CD14-positive monocyte (primary cell): Measurements from ENCODE around the gene YBX3. TPM values are rescaled to one million over a fixed set of nuclear protein-coding genes. Genes with fewer than 3 reads are reported as not detected.

Experiments used
- DNase-seq, 3 donors: peaks; one replicate each; pipeline ENCODE4 v3.0.0-alpha.2; 2011 to 2022
- H2AFZ ChIP-seq: 2 replicates; pipeline ENCODE4 v1.6.0; 2012; ENCODE audit warnings: mild to moderate bottlenecking, low read depth, low read length, inconsistent platforms; ENCODE audit not compliant: insufficient read depth, poor library complexity, severe bottlenecking
- H3K27ac ChIP-seq, 2 donors: 1 replicate in 1 of 2; 2 replicates in 1 of 2; pipeline ENCODE4 v1.5.1; 2012 to 2013; ENCODE audit warnings: low read length in 2 of 2, control low read depth in 1 of 2, inconsistent platforms in 1 of 2, low read depth in 1 of 2, mild to moderate bottlenecking in 1 of 2
- H3K27me3 ChIP-seq, 2 donors: one replicate each; pipeline versions ENCODE4 v1.6.0 to v1.6.1; 2011 to 2013; ENCODE audit warnings: low read length in 2 of 2; ENCODE audit not compliant: control insufficient read depth in 2 of 2, insufficient read depth in 2 of 2
- H3K36me3 ChIP-seq, 2 donors: replicated peaks in 1 of 2; 1 replicate in 1 of 2; 2 replicates in 1 of 2; pipeline versions ENCODE4 v1.5.1 to v1.6.1; 2012 to 2013; ENCODE audit warnings: low read length in 2 of 2, control low read depth in 1 of 2, inconsistent platforms in 1 of 2, mild to moderate bottlenecking in 1 of 2; ENCODE audit not compliant: insufficient read depth in 2 of 2, control insufficient read depth in 1 of 2
- H3K4me1 ChIP-seq, 2 donors: 1 replicate in 1 of 2; 2 replicates in 1 of 2; pipeline versions ENCODE4 v1.5.1 to v1.6.1; 2012 to 2013; ENCODE audit warnings: low read length in 2 of 2, control low read depth in 1 of 2, inconsistent platforms in 1 of 2, mild to moderate bottlenecking in 1 of 2, moderate library complexity in 1 of 2; ENCODE audit not compliant: insufficient read depth in 2 of 2, control insufficient read depth in 1 of 2
- H3K4me2 ChIP-seq: replicated peaks from 2 replicates; pipeline ENCODE3; 2012; ENCODE audit warnings: low read length, moderate library complexity, mild to moderate bottlenecking; ENCODE audit not compliant: poor library complexity, severe bottlenecking; ENCODE audit errors: extremely low read depth
- H3K4me3 ChIP-seq, 3 experiments: fragments of 200-600 bp in 1 of 3; sonication (generic) in 1 of 3; replicated peaks in 1 of 3; 1 replicate in 2 of 3; 2 replicates in 1 of 3; pipeline ENCODE4 v1.5.1; 2011 to 2013; ENCODE audit warnings: low read length in 3 of 3, mild to moderate bottlenecking in 3 of 3, control low read depth in 2 of 3, low read depth in 2 of 3, inconsistent platforms in 1 of 3, moderate library complexity in 1 of 3
- H3K79me2 ChIP-seq: 2 replicates; pipeline ENCODE4 v1.6.0; 2012; ENCODE audit warnings: mild to moderate bottlenecking, control low read depth, inconsistent platforms, low read length, moderate library complexity; ENCODE audit not compliant: insufficient read depth
- H3K9ac ChIP-seq: 2 replicates; pipeline ENCODE4 v1.6.0; 2017; ENCODE audit warnings: low read length, mild to moderate bottlenecking; ENCODE audit not compliant: insufficient read depth, poor library complexity, severe bottlenecking
- H3K9me3 ChIP-seq, 2 donors: replicated peaks in 1 of 2; 1 replicate in 1 of 2; 2 replicates in 1 of 2; pipeline versions ENCODE4 v1.5.1 to v1.6.1; 2012 to 2013; ENCODE audit warnings: low read length in 2 of 2, control low read depth in 1 of 2; ENCODE audit not compliant: control insufficient read depth in 1 of 2, insufficient read depth in 1 of 2
- H4K20me1 ChIP-seq: 2 replicates; pipeline ENCODE4 v1.6.0; 2012; ENCODE audit warnings: mild to moderate bottlenecking, low read length, control low read depth, moderate library complexity; ENCODE audit not compliant: insufficient read depth
- H3K27ac Mint-ChIP-seq, 7 donors: one replicate each; pipeline ENCODE4 v1.8.0; 2020; ENCODE audit warnings: mild to moderate bottlenecking in 7 of 7, mixed read lengths in 7 of 7, moderate library complexity in 6 of 7, inconsistent platforms in 2 of 7
- H3K27me3 Mint-ChIP-seq, 3 donors: one replicate each; pipeline ENCODE4 v1.8.0; 2021 to 2022; ENCODE audit warnings: low read depth in 3 of 3, mild to moderate bottlenecking in 3 of 3, mixed read lengths in 3 of 3, moderate library complexity in 3 of 3, inconsistent platforms in 1 of 3
- H3K36me3 Mint-ChIP-seq, 2 donors: one replicate each; pipeline ENCODE4 v1.8.0; 2020; ENCODE audit warnings: mixed read lengths in 2 of 2, inconsistent platforms in 1 of 2, mild to moderate bottlenecking in 1 of 2
- H3K4me1 Mint-ChIP-seq: one replicate; pipeline ENCODE4 v1.8.0; 2020; ENCODE audit warnings: mild to moderate bottlenecking, mixed read lengths
- H3K4me3 Mint-ChIP-seq, 2 donors: one replicate each; pipeline ENCODE4 v1.8.0; 2020; ENCODE audit warnings: mild to moderate bottlenecking in 2 of 2, mixed read lengths in 2 of 2, moderate library complexity in 1 of 2
- H3K9me3 Mint-ChIP-seq, 7 donors: one replicate each; pipeline ENCODE4 v1.8.0; 2020 to 2022; ENCODE audit warnings: mixed read lengths in 7 of 7, mild to moderate bottlenecking in 6 of 7, moderate library complexity in 6 of 7, inconsistent platforms in 2 of 7
- CTCF ChIP-seq: fragments of 200-600 bp; IDR thresholded peaks from one replicate; pipeline ENCODE4 v1.8.0; 2022; ENCODE audit warnings: antibody characterized with exemption, mild to moderate bottlenecking
- WGBS: methylation state at CpG from one replicate; pipeline ENCODE4 v1.1.5; 2013; ENCODE audit warnings: missing lambda C conversion rate; ENCODE audit not compliant: insufficient coverage; 5-methylcytosine and 5-hydroxymethylcytosine counted together
- intact Hi-C, 2 donors: fragments of 100-400 bp; cut with micrococcal nuclease; formaldehyde crosslinking; loops; one replicate each; pipeline versions ENCODE4 v1.15.0 to v1.15.1; 2023
- polyA plus RNA-seq, 3 donors: library from polyadenylated mRNA; depleted of rRNA in 1 of 3; unstranded in 2 of 3; stranded (reverse) in 1 of 3; fragments of 300-500 nt in 2 of 3; fragments of >200 nt in 1 of 3; fragmentation: Illumina TruSeq in 2 of 3; gene quantifications; 1 replicate in 2 of 3; 2 replicates in 1 of 3; pipeline ENCODE4 v1.2.3, GENCODE V29; 2012 to 2021

YBX3 gene
- polyA plus RNA-seq, 3 donors, result 104 to 203 (median 131) TPM

DNA sequence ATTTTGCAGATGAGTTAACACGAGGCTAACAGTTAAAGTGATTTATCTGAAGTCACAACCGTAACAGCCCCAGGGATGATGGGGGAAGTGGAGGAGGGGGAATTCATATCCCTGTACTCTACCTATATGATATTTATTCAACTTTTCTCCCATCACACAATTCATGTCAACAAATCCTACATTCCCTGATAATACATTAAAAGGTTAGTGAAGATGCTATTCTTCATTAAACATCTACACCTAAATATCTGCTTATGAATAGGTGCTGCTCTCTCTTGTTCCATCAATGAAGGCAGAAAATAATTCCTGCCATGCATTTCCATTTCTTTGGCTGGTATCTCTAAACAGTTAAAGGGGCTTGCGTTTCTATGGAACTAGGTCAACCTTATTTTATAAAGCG, 6.8 kb downstream of the YBX3 start:
- peaks cover 5 to 6% of the 10 kb centered on the region in 2 donors for H3K4me1 ChIP-seq
- no peak overlapping the region for H3K9ac ChIP-seq
- no peak overlapping the region for H3K4me3 ChIP-seq
- TF ChIP-seq CTCF, result no peak
- H3K27me3 ChIP-seq, result no peaks in the 10 kb centered on the region
- intact Hi-C loops, result no loop called here
- H3K9me3 ChIP-seq, result no peaks in the 10 kb centered on the region
- Mint-ChIP-seq H3K27me3 (peaks cover 0 to 1% (median 0%) of the 10 kb centered on the region in 3 donors), H3K9me3 (no peaks in the 10 kb centered on the region), H3K4me1 (peaks cover 21% of the 10 kb centered on the region), H3K4me3 (no peak overlapping the region), H3K27ac (no peak overlapping the region), H3K36me3 (peaks cover 52 to 69% of the 10 kb centered on the region in 2 donors)
- no CpG with 5 or more reads among the region's 4 CpGs for WGBS
- no peak overlapping the region for H2AFZ ChIP-seq
- H3K27ac ChIP-seq, result no peak overlapping the region
- peaks cover 80% of the 10 kb centered on the region for H4K20me1 ChIP-seq
- DNase-seq, result no peak
- peaks cover 46% of the 10 kb centered on the region for H3K79me2 ChIP-seq
- H3K4me2 ChIP-seq, result no peak overlapping the region
- H3K36me3 ChIP-seq, result peaks cover 50 to 66% of the 10 kb centered on the region in 2 donors

DNA sequence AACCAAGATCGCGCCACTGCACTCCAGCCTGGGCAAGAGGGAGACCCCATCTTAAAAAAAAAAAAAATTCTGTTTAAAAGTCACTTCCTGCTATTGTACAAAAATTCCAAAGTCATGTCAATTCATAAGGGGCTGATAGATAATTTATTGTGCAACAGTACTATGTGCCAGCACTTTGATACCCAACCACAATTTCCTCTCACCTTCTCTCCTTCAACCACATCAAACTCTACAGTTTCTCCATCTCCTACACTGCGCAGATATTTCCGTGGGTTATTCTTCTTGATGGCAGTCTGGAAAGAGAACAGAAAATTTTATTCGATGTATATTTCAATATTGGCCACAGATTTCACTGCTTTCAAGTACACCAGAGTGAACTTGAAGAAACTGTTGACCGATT, 7.6 kb downstream of the YBX3 start:
- H3K27ac ChIP-seq, result no peak overlapping the region
- intact Hi-C loops, result no loop called here
- H2AFZ ChIP-seq, result no peak overlapping the region
- H3K9me3 ChIP-seq, result no peaks in the 10 kb centered on the region
- no peaks in the 10 kb centered on the region for H3K9me3 Mint-ChIP-seq
- H3K4me1 Mint-ChIP-seq, result peaks cover 15% of the 10 kb centered on the region
- H3K79me2 ChIP-seq, result peaks cover 38% of the 10 kb centered on the region
- no peak overlapping the region for H3K9ac ChIP-seq
- no peak overlapping the region for H3K27ac Mint-ChIP-seq
- peaks cover 52 to 70% of the 10 kb centered on the region in 2 donors for H3K36me3 ChIP-seq
- H3K4me3 Mint-ChIP-seq, result no peak overlapping the region
- H3K27me3 ChIP-seq, result no peaks in the 10 kb centered on the region
- peaks cover 73% of the 10 kb centered on the region for H4K20me1 ChIP-seq
- H3K36me3 Mint-ChIP-seq, result peaks cover 55 to 72% of the 10 kb centered on the region in 2 donors
- TF ChIP-seq CTCF, result no peak
- peaks cover 0 to 1% (median 0%) of the 10 kb centered on the region in 3 donors for H3K27me3 Mint-ChIP-seq
- H3K4me2 ChIP-seq, result no peak overlapping the region
- no peaks in the 10 kb centered on the region for H3K4me1 ChIP-seq
- no peak overlapping the region for H3K4me3 ChIP-seq
- WGBS, result no CpG with 5 or more reads among the region's 6 CpGs
- no peak for DNase-seq
